Suprapubic skin (tissue), 4 donors: ENCODE data around the gene TSHZ1.

ENCODE experiments used
- CTCF ChIP-seq, 2 donors: fragments of 200-600 bp in 1 of 2; fragments of 450-650 bp in 1 of 2; sonication (generic) in 1 of 2; IDR thresholded peaks; one replicate each; pipeline ENCODE4 v1.5.1; 2016 to 2019; ENCODE audit warnings: antibody characterized with exemption in 2 of 2, mild to moderate bottlenecking in 1 of 2, moderate library complexity in 1 of 2
- EP300 ChIP-seq: sonication (generic); formaldehyde crosslinking; IDR thresholded peaks from one replicate; pipeline ENCODE4 v1.6.1; 2017; ENCODE audit warnings: antibody characterized with exemption
- POLR2AphosphoS5 ChIP-seq, 3 donors: sonication (generic); formaldehyde crosslinking; IDR thresholded peaks; one replicate each; pipeline ENCODE4 v1.6.1; 2017; ENCODE audit warnings: antibody characterized with exemption in 3 of 3

- TF ChIP-seq CTCF (IDR thresholded peaks at IDR 0.05), result no peak
- TF ChIP-seq POLR2AphosphoS5 (IDR thresholded peaks at IDR 0.05), result no peak
- TF ChIP-seq EP300, result no peak
Measured at GRCh38 chr18:75255094-75255493, 44.5 kb downstream of the TSHZ1 start.
